NCI-H524 (cell line): ENCODE measurements around the gene OTOF.
"Not testable (repeated sequence)": the region's sequence is repeated elsewhere in the genome, so short reads cannot be mapped to it uniquely, and the experiment has no call there.

ENCODE experiments used
- DNase-seq, 2 experiments: peaks; one replicate each; lab custom pipeline; 2025; lab: John Stamatoyannopoulos, UW

Gene OTOF

DNA sequence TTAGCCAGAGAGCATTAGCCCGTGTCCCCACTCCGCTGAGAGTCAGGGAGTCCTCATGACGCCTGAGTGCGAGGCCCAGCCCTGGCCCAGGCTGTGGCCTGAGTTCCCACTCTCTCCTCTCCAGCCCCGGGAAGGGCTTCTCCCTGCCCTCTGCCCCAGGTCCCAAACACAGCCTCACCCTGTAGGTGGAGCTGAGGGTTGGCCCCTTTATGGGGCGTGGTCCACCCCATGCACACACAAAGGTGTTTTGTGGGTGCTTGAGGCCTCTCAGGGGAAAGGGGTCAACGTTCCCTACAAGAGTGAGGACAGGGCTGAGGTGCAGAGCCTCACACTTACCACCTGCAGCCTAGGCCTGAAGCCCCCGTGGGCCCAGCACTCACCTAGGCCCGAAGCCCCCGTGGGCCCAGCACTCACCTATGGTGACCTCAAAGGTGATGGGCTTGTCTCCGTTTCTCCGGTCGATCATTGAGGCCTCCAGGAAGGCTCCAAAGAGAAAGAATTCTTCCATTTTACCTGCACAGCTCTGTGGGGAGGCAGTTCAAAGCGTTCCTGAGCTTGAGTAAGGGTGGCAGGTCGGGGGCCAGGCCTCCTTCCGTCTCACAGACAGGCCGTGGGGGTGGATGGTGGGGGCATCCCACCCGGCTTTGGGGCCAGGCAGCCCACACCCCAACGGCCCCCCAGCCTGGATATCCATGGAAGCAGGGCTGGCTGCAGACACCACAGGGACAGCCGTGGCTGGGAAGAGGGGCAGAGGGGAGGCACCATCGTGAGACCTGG is 2.1 kb upstream of the OTOF start:
- DNase-seq: no peak

DNA sequence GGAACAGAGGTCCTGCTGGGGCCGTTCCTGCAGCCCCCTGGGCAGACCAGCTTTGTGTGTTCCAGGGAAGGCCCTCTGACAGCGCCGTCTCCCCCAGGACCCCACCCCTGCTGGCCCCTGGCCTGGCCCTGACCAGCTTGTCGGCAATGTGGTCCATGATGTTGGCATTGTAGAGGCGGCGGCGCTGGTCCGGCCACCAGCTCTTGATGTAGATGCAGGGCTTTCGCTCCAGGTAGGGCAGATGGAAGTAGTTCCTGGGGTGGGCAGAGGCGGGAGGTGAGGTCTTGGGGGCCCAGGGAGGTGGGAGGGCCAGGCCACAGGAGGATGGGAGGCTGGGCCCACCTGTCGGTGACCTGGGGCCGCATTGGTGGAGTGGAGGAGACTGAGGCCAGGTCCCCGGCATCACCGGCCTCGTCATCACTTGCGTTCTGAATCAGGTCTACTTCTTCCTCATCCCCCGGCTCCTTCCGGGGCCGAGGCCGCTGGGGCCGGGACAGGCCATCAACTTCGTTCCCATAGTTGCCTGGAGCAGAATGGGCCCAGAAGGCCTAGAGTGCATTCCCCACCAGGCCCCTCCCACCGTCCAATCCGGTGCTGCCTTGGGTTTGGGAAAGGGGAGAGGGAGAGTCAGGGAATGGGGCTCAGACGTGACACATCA is 1.3 kb upstream of the OTOF start:
- DNase-seq: no peak

- no peak for DNase-seq
Measured at GRCh38 chr2:26478366-26478765, 442 bp upstream of the OTOF start.

DNA sequence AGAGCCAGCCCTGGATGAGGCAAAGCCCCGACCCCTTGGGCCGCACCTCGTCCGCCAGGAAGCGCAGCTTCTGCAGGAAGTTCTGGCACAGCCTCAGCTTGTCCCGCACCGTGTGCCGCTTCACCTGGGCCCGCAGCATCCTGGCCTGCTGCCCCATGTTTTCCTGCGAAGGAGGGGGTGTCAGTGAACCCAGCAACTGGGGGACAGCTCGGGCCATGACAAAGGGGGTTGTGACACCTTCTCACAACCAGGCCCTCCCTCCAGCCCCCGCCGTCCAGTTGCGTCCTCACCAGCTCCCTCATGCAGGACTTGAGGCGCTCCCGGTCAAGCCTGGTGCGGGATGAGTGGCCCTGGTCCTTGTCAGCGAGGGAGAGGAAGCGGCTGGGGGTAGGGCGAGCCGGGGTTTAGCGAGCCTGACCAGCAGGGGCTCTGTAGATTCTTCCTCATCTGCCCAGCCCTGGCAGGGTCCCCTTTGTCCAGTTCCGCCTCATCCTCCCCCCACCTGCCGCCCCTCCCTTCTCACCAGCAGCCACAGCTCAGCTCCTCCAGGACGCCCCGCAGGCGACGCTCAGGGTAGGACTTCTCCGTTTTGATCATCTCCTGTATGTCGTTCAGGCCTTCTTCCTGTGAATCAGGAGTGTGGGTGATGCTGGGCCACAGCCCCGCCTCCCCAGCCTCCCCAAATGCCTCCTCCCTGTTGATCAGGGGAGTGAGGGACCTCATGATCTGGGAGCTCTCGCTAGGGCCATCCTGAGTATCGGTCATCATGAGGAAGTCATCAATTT is 606 bp downstream of the OTOF start:
- DNase-seq: no peak

- no peak for DNase-seq
Measured at GRCh38 chr2:26475832-26476501, 2.0 kb downstream of the OTOF start.

DNA sequence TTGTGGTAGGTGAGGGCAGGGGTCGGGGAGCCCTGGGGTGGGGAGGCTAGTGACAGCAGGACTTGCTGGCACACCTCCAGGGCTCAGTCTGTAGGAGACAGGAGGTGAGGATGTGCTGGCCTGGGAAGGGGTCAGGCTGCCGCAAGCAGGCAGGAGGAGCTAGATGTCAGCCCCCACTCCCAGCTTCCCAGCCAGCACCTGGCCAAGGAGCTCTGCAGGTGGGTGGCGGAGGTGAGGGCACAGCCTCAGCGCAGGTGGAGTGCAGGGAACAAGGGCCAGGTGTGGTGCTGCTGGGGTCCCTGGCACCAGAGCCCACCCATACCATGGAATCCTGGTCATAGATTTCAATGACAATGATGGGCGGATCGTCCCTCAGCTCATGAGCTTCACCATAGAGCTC is 2.9 kb downstream of the OTOF start:
- DNase-seq: no peak

GRCh38 chr2:26474261-26474785 is 3.6 kb downstream of the OTOF start:
- no peak for DNase-seq

DNA sequence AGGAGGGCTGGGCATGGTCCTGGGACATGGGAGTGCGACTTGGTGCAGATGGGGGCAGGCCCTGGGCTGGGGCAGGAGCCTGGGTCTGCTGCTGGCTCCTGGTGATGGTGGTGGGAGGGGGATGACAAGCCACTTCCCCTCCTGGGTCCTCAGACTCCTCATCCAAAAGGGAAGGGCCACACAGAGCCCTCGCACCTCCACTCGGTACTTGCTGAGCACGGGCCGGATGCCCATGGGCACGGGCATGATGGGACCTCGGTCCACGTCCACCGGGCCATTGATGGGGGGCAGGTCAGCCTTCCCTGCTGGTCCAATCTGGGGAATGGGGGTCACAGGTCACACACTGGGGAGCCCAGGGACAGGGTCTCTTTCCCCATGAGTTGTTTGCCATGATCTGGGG is 4.1 kb downstream of the OTOF start:
- DNase-seq: no peak

DNA sequence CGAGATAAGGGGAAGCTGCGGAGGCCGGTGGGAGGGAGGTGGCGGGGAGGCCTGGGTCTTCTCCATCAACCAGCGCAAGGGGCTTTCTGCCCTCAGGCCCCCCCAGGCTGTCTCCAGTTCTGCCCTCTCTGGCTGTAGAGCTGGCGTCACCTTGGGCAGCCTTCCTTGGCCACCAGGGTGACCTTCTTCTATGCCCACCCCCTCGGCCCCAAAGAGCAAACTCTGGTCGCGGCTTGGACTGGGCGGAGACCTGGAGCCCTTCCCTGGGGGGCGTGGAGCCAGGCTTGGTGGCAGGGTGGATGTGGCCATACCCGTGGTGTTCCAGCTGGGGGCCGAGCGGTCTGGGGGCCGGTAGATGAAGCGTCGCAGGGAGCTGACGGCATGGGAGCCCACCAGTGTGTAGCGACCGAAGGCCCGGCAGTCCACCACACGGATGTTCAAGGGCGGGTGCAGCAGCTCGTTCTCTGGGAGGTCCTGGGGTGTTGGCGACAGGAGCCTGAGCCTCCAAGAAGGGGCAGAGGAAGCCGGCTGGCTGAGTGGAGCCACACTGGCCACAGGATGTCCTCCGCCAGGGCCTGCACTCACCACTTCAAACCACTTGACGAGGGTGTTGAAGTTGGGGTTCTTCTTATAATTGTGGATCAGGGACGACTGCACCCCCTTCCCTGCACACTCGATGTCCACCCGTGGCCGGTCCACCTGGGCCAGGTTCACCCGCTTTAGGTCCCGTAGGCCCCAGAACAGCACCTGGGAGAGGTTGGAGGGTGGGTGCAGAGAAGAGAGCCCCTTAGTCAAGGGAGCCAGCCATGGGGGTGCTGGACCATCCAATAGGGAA is 4.9 kb downstream of the OTOF start:
- no peak for DNase-seq

GRCh38 chr2:26471766-26472706 is 5.9 kb downstream of the OTOF start:
- peak; percentile 50 for DNase-seq

- peak; percentile 34 to 76 for DNase-seq
Measured at GRCh38 chr2:26471289-26471688, 6.6 kb downstream of the OTOF start.

- no peak for DNase-seq
Measured at GRCh38 chr2:26470601-26471260, 7.2 kb downstream of the OTOF start.

- DNase-seq: peak in 1 of 2 experiments; percentile 21
Measured at GRCh38 chr2:26469955-26470354, 8.0 kb downstream of the OTOF start.

- peak; percentile 53 to 68 for DNase-seq
Measured at GRCh38 chr2:26469092-26469710, 8.7 kb downstream of the OTOF start.

- DNase-seq: not testable (repeated sequence)
Measured at GRCh38 chr2:26468544-26468943, 9.4 kb downstream of the OTOF start.

DNA sequence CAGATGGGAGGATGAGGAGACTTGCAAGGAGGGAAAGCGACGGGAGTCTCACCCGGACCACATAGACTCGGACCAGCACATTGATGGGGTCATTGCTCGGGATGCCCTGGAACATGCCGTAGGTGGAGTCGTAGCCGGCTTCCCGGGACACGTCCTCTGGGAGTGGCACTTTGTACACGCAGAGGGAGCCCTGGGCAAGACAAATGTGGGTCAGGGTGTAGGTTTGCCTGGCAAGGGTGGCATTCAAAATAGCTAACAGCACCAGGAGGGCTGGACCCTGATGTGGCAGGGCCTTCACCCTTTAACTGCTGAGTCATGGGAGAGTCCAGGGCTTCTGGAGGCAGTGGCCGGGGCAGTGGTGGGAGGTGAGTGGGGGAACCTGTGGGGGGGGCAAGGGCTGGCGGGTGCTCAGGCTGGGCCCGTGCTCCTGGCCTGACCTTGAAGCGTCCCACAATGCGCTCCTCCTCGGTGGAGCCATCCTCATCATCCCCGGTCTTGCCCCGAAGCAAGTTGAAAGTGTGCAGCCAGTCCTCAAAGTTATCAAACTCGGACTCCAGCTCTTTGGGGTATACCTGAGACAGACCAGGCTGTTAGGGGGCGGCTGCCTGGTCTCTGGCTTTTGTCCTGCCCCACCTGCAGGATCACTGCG is 11.1 kb downstream of the OTOF start:
- DNase-seq: no peak

- DNase-seq: no peak
Measured at GRCh38 chr2:26465981-26466471, 11.9 kb downstream of the OTOF start.

- no peak for DNase-seq
Measured at GRCh38 chr2:26465266-26465925, 12.5 kb downstream of the OTOF start.
